HCT116 (cell line): ENCODE measurements around the gene RAB11FIP2. TPM values are rescaled to one million over a fixed set of nuclear protein-coding genes. Genes with fewer than 3 reads are reported as not detected.

Experiments
- ATAC-seq: fragments of 200-7000 bp; cut with Tn5 transposase; 2 replicates; pipeline ENCODE4 v1.9.1; 2020; ENCODE audit warnings: mild to moderate bottlenecking, moderate library complexity
- BruUV-seq: library from RNA; stranded (reverse); fragments of 400-500 nt; replicated peaks from 2 replicates; lab custom pipeline; 2021; lab: Mats Ljungman, UMichigan
- CTCF ChIA-PET: fragments of 300-600 bp; sonication (Branson Sonifier 250); formaldehyde crosslinking; loops from one replicate; lab custom pipeline; 2021; ENCODE audit warnings: antibody characterized with exemption; lab: Charles Lee
- POLR2A ChIA-PET: fragments of 300-600, 350-600 bp; sonication (Branson Sonifier 250); formaldehyde crosslinking; loops from one replicate; lab custom pipeline; 2021; ENCODE audit warnings: antibody characterized with exemption; lab: Charles Lee
- RAD21 ChIA-PET, 2 experiments: fragments of 300-600 bp; sonication (Branson Sonifier 250); formaldehyde crosslinking; loops; one replicate each; lab custom pipeline; 2023; ENCODE audit warnings: low total read pairs in 2 of 2; ENCODE audit not compliant: uncharacterized antibody in 2 of 2, unreplicated experiment in 2 of 2, low non-redundant PET in 1 of 2; lab: Charles Lee
- DNase-seq: peaks from one replicate; pipeline ENCODE4 v3.0.0-alpha.2; 2010; ENCODE audit warnings: low read depth, low spot score
- H2AFZ ChIP-seq: fragments of 200-600 bp; shearing (Covaris generic), sonication (generic); 2 replicates; pipeline ENCODE4 v1.6.1; 2017; ENCODE audit warnings: low read depth, mixed run types, mixed read lengths, antibody characterized with exemption, low read length; ENCODE audit not compliant: poor library complexity, severe bottlenecking
- H3K27ac ChIP-seq: 2 replicates; pipeline ENCODE4 v1.5.1; 2012; ENCODE audit warnings: low read depth, low read length
- H3K27me3 ChIP-seq: fragments of 200-600 bp; sonication (generic); 2 replicates; pipeline ENCODE4 v1.6.1; 2016; ENCODE audit warnings: mixed run types, low read length, mixed read lengths; ENCODE audit not compliant: insufficient read depth
- H3K36me3 ChIP-seq, 2 experiments: fragments of 200-500 bp in 1 of 2; fragments of 200-600 bp in 1 of 2; sonication (Bioruptor generic) in 1 of 2; sonication (generic) in 1 of 2; 2 replicates each; pipeline versions ENCODE4 v1.5.1 to v1.6.1; 2014 to 2016; ENCODE audit warnings: low read length in 2 of 2, inconsistent platforms in 1 of 2, mixed read lengths in 1 of 2, mixed run types in 1 of 2; ENCODE audit not compliant: insufficient read depth in 2 of 2, control insufficient read depth in 1 of 2
- H3K4me1 ChIP-seq, 2 experiments: fragments of 200-600 bp in 1 of 2; sonication (generic) in 1 of 2; 2 replicates each; pipeline versions ENCODE4 v1.5.1 to v1.6.1; 2012 to 2017; ENCODE audit warnings: low read length in 2 of 2, inconsistent platforms in 1 of 2, mild to moderate bottlenecking in 1 of 2, mixed read lengths in 1 of 2, mixed run types in 1 of 2, moderate library complexity in 1 of 2; ENCODE audit not compliant: insufficient read depth in 2 of 2, control insufficient read depth in 1 of 2
- H3K4me2 ChIP-seq: fragments of 200-600 bp; sonication (generic); 2 replicates; pipeline ENCODE4 v1.6.1; 2017; ENCODE audit warnings: mixed run types, low read length, mixed read lengths
- H3K4me3 ChIP-seq, 2 experiments: fragments of 200-600 bp in 1 of 2; sonication (generic) in 1 of 2; replicated peaks in 1 of 2; 2 replicates each; pipeline ENCODE4 v1.5.1; 2011 to 2016; ENCODE audit warnings: low read length in 2 of 2, control low read depth in 1 of 2, low read depth in 1 of 2, mild to moderate bottlenecking in 1 of 2, mixed read lengths in 1 of 2, mixed run types in 1 of 2
- H3K79me2 ChIP-seq: fragments of 200-600 bp; sonication (generic); 2 replicates; pipeline ENCODE4 v1.6.1; 2017; ENCODE audit warnings: mild to moderate bottlenecking, mixed run types, low read length, moderate library complexity, mixed read lengths; ENCODE audit not compliant: insufficient read depth
- H3K9ac ChIP-seq: fragments of 200-600 bp; sonication (generic); 2 replicates; pipeline ENCODE4 v1.6.1; 2016; ENCODE audit warnings: low read length, mixed read lengths
- H3K9me2 ChIP-seq: fragments of 200-600 bp; sonication (generic), shearing (Covaris generic); 2 replicates; pipeline ENCODE4 v1.6.1; 2017; ENCODE audit warnings: mixed run types, mild to moderate bottlenecking, moderate library complexity; ENCODE audit not compliant: insufficient read depth
- H3K9me3 ChIP-seq, 2 experiments: fragments of 200-500 bp in 1 of 2; fragments of 200-600 bp in 1 of 2; sonication (Bioruptor generic) in 1 of 2; sonication (generic) in 1 of 2; 2 replicates each; pipeline ENCODE4 v1.6.1; 2014 to 2017; ENCODE audit warnings: low read length in 2 of 2, mixed read lengths in 2 of 2, inconsistent platforms in 1 of 2, low read depth in 1 of 2, mild to moderate bottlenecking in 1 of 2, mixed run types in 1 of 2, moderate library complexity in 1 of 2; ENCODE audit not compliant: control insufficient read depth in 1 of 2, insufficient read depth in 1 of 2
- H4K20me1 ChIP-seq: fragments of 200-600 bp; sonication (generic), shearing (Covaris generic); 2 replicates; pipeline ENCODE4 v1.6.1; 2017; ENCODE audit warnings: mixed run types, mild to moderate bottlenecking, moderate library complexity; ENCODE audit not compliant: insufficient read depth
- CBX3 ChIP-seq: IDR thresholded peaks from 2 replicates; pipeline ENCODE4 v1.6.1; 2012; ENCODE audit warnings: low read depth
- CEBPB ChIP-seq: IDR thresholded peaks from 2 replicates; pipeline ENCODE4 v1.6.1; 2012; ENCODE audit warnings: low read depth
- EGR1 ChIP-seq: IDR thresholded peaks from 2 replicates; pipeline ENCODE4 v1.6.1; 2012; ENCODE audit warnings: low read depth
- ELF1 ChIP-seq: IDR thresholded peaks from 2 replicates; pipeline ENCODE4 v1.6.1; 2012; ENCODE audit warnings: low read depth, borderline replicate concordance
- EZH2 ChIP-seq: fragments of 200-600 bp; sonication (generic); IDR thresholded peaks from 2 replicates; pipeline ENCODE4 v1.6.1; 2017; ENCODE audit warnings: antibody characterized with exemption, mixed run types
- JUND ChIP-seq: IDR thresholded peaks from 2 replicates; pipeline ENCODE4 v1.6.1; 2012
- POLR2A ChIP-seq: IDR thresholded peaks from 2 replicates; pipeline ENCODE4 v1.7.0; 2011; ENCODE audit warnings: borderline replicate concordance; ENCODE audit not compliant: insufficient read depth, insufficient read length; ENCODE audit errors: extremely low read depth
- SIN3A ChIP-seq: IDR thresholded peaks from 2 replicates; pipeline ENCODE4 v1.6.1; 2012; ENCODE audit warnings: low read depth
- SP1 ChIP-seq: IDR thresholded peaks from 2 replicates; pipeline ENCODE4 v1.6.1; 2012; ENCODE audit warnings: low read depth
- SRF ChIP-seq: IDR thresholded peaks from 2 replicates; pipeline ENCODE4 v1.6.1; 2012; ENCODE audit warnings: low read depth
- YY1 ChIP-seq: IDR thresholded peaks from 2 replicates; pipeline ENCODE4 v1.6.1; 2011; ENCODE audit warnings: low read length, low read depth, moderate library complexity, mild to moderate bottlenecking; ENCODE audit not compliant: insufficient replicate concordance; ENCODE audit errors: extremely low read depth
- ZFX ChIP-seq: fragments of 450-650 bp; IDR thresholded peaks from 2 replicates; pipeline ENCODE4 v1.6.1; 2017
- intact Hi-C: fragments of 100-400 bp; cut with micrococcal nuclease; formaldehyde crosslinking; loops from 2 replicates; pipeline ENCODE4 v1.10.0; 2022
- total RNA-seq: library from RNA; stranded (reverse); gene quantifications from one replicate; pipeline ENCODE4 v1.2.1, GENCODE V29; 2021; ENCODE audit not compliant: unreplicated experiment
- TF ChIP-seq, protein P1 (sequence below): IDR thresholded peaks from 2 replicates; pipeline ENCODE4 v1.6.1; 2011; ENCODE audit warnings: mild to moderate bottlenecking, low read length, moderate library complexity; ENCODE audit not compliant: insufficient replicate concordance; ENCODE audit errors: extremely low read depth
- TF ChIP-seq, protein P2 (sequence below): IDR thresholded peaks from 2 replicates; pipeline ENCODE4 v1.6.1; 2012; ENCODE audit warnings: low read depth
- TF ChIP-seq, protein P3 (sequence below), 3 experiments: fragments of 200-600 bp in 1 of 3; sonication (generic) in 1 of 3; IDR thresholded peaks in 2 of 3; conservative IDR thresholded peaks in 1 of 3; 2 replicates each; pipeline ENCODE4 v1.5.1; 2012 to 2017; ENCODE audit warnings: low read depth in 2 of 3, low read length in 2 of 3, antibody characterized with exemption in 1 of 3, borderline replicate concordance in 1 of 3, control low read depth in 1 of 3, mild to moderate bottlenecking in 1 of 3, mixed read lengths in 1 of 3, mixed run types in 1 of 3, moderate library complexity in 1 of 3; ENCODE audit not compliant: insufficient read depth in 1 of 3
- TF ChIP-seq, protein P4 (sequence below): IDR thresholded peaks from 2 replicates; pipeline ENCODE4 v1.6.1; 2012
- TF ChIP-seq, protein P5 (sequence below): IDR thresholded peaks from 2 replicates; pipeline ENCODE4 v1.6.1; 2012

The RAB11FIP2 gene
- total RNA-seq, 1 experiment from 2014 or later: 16.8 TPM

DNA sequence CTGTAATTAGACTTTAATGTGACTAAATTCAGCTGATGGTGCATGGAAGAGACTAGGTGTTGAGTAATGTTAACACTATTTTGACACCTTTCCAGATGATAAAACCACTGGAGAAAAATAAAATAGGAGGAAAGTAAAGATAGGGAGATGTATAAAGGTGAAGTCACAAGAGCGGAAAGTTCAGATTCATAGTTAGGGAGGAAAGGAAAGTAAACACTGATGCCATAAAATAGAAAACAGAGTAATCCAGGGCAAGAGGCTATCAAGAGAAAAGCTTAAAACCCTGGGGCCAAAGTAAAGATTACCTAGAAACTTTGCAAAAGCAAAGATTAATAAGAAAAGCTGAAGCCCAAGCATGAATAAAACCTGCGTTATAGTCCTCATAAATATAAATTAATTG lies 62.8 kb downstream of the RAB11FIP2 start (continued):
- TF ChIP-seq, protein P1, sequence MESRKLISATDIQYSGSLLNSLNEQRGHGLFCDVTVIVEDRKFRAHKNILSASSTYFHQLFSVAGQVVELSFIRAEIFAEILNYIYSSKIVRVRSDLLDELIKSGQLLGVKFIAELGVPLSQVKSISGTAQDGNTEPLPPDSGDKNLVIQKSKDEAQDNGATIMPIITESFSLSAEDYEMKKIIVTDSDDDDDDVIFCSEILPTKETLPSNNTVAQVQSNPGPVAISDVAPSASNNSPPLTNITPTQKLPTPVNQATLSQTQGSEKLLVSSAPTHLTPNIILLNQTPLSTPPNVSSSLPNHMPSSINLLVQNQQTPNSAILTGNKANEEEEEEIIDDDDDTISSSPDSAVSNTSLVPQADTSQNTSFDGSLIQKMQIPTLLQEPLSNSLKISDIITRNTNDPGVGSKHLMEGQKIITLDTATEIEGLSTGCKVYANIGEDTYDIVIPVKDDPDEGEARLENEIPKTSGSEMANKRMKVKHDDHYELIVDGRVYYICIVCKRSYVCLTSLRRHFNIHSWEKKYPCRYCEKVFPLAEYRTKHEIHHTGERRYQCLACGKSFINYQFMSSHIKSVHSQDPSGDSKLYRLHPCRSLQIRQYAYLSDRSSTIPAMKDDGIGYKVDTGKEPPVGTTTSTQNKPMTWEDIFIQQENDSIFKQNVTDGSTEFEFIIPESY: no peak
- TF ChIP-seq CBX3: no peak
- TF ChIP-seq YY1: no peak

DNA sequence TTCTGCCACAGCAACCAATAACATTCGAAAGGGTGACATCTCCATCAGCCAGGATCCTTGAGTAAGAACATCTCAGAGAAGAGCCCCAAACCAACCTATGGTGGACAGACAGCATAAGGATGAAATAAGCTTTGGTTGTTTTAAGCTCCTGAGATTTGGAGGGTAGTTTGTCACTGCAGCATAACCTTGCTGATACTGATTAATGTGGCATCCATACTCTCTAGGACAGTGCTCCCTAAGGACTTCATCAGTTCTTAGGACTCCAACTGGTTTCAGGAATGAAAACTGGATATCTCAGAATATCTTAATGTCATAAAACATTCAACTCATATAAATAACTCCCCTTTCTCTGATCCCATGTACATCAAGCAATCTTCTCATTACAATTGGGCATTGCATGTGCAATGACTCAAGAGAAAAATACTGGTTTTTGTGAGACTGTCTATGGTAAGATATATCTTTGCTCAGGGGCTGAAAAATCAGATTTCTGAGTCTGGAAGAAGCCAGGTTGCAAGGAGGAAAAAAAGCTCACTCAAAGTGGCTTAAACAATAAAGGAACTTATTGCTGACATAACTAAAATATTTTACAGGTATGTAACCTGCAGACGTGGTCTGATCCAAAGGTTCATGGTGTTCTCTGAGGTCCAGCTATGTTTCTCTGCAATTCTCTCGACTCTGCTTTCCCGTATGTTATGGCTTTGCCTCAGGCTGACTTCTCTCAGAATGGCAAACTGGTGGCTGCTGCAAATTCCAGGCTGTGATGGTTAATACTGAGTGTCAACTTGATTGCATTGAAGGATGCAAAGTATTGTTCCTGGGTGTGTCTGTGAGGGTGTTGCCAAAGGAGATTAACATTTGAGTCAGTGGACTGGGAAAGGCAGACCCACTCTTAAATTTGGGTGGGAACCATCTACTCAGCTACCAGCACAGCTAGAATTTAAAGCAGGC lies 65.7 kb downstream of the RAB11FIP2 start:
- POLR2A ChIA-PET: no interaction called here
- TF ChIP-seq EZH2 (no peak), JUND (no peak), SRF (no peak), ELF1 (no peak), ZFX (no peak), EGR1 (no peak), SP1 (no peak), SIN3A (no peak), CEBPB (no peak), POLR2A (no peak)
- TF ChIP-seq, protein P2, sequence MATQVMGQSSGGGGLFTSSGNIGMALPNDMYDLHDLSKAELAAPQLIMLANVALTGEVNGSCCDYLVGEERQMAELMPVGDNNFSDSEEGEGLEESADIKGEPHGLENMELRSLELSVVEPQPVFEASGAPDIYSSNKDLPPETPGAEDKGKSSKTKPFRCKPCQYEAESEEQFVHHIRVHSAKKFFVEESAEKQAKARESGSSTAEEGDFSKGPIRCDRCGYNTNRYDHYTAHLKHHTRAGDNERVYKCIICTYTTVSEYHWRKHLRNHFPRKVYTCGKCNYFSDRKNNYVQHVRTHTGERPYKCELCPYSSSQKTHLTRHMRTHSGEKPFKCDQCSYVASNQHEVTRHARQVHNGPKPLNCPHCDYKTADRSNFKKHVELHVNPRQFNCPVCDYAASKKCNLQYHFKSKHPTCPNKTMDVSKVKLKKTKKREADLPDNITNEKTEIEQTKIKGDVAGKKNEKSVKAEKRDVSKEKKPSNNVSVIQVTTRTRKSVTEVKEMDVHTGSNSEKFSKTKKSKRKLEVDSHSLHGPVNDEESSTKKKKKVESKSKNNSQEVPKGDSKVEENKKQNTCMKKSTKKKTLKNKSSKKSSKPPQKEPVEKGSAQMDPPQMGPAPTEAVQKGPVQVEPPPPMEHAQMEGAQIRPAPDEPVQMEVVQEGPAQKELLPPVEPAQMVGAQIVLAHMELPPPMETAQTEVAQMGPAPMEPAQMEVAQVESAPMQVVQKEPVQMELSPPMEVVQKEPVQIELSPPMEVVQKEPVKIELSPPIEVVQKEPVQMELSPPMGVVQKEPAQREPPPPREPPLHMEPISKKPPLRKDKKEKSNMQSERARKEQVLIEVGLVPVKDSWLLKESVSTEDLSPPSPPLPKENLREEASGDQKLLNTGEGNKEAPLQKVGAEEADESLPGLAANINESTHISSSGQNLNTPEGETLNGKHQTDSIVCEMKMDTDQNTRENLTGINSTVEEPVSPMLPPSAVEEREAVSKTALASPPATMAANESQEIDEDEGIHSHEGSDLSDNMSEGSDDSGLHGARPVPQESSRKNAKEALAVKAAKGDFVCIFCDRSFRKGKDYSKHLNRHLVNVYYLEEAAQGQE: no peak
- TF ChIP-seq, protein P3, sequence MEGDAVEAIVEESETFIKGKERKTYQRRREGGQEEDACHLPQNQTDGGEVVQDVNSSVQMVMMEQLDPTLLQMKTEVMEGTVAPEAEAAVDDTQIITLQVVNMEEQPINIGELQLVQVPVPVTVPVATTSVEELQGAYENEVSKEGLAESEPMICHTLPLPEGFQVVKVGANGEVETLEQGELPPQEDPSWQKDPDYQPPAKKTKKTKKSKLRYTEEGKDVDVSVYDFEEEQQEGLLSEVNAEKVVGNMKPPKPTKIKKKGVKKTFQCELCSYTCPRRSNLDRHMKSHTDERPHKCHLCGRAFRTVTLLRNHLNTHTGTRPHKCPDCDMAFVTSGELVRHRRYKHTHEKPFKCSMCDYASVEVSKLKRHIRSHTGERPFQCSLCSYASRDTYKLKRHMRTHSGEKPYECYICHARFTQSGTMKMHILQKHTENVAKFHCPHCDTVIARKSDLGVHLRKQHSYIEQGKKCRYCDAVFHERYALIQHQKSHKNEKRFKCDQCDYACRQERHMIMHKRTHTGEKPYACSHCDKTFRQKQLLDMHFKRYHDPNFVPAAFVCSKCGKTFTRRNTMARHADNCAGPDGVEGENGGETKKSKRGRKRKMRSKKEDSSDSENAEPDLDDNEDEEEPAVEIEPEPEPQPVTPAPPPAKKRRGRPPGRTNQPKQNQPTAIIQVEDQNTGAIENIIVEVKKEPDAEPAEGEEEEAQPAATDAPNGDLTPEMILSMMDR (IDR thresholded peaks at IDR 0.05 in 2 of 3, conservative IDR thresholded peaks at IDR 0.05 in 1 of 3; ENCODE audit: borderline replicate concordance in 1 of 3, insufficient read depth in 1 of 3, low read depth in 2 of 3, low read length in 2 of 3): no peak
- TF ChIP-seq, protein P4, sequence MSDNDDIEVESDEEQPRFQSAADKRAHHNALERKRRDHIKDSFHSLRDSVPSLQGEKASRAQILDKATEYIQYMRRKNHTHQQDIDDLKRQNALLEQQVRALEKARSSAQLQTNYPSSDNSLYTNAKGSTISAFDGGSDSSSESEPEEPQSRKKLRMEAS: no peak
- TF ChIP-seq, protein P5, sequence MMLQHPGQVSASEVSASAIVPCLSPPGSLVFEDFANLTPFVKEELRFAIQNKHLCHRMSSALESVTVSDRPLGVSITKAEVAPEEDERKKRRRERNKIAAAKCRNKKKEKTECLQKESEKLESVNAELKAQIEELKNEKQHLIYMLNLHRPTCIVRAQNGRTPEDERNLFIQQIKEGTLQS: no peak

More for the DNA sequence above, 65.7 kb downstream of the RAB11FIP2 start:
- DNase-seq (no peak), ATAC-seq (no peak)
- no TSS peak for BruUV-seq
- ChIA-PET RAD21 (no interaction called here), CTCF (no interaction called here)
- Histone ChIP-seq H3K36me3 (no peaks in the 10 kb centered on the region), H3K4me2 (no peak overlapping the region), H3K27me3 (0 out of 2 replicates have a peak, but pooled peaks cover 7% of the 10 kb centered on the region), H3K9me3 (no peaks in the 10 kb centered on the region), H3K4me1 (no peaks in the 10 kb centered on the region), H3K27ac (no peak overlapping the region), H3K79me2 (no peaks in the 10 kb centered on the region), H3K4me3 (no peak overlapping the region), H4K20me1 (no peaks in the 10 kb centered on the region), H3K9me2 (no peaks in the 10 kb centered on the region), H2AFZ (no peak overlapping the region), H3K9ac (no peak overlapping the region)
- intact Hi-C loops: no loop called here
